ENCODE results near the gene RANGRF. TPM values are rescaled to one million over a fixed set of nuclear protein-coding genes. Genes with fewer than 3 reads are reported as not detected.
"Not testable (repeated sequence)": the region's sequence is repeated elsewhere in the genome, so short reads cannot be mapped to it uniquely, and the experiment has no call there.

RANGRF gene
- total and polyA plus RNA-seq, 3 donors from 2014 or later, result 37.5 to 163 (median 43.0) TPM

DNA sequence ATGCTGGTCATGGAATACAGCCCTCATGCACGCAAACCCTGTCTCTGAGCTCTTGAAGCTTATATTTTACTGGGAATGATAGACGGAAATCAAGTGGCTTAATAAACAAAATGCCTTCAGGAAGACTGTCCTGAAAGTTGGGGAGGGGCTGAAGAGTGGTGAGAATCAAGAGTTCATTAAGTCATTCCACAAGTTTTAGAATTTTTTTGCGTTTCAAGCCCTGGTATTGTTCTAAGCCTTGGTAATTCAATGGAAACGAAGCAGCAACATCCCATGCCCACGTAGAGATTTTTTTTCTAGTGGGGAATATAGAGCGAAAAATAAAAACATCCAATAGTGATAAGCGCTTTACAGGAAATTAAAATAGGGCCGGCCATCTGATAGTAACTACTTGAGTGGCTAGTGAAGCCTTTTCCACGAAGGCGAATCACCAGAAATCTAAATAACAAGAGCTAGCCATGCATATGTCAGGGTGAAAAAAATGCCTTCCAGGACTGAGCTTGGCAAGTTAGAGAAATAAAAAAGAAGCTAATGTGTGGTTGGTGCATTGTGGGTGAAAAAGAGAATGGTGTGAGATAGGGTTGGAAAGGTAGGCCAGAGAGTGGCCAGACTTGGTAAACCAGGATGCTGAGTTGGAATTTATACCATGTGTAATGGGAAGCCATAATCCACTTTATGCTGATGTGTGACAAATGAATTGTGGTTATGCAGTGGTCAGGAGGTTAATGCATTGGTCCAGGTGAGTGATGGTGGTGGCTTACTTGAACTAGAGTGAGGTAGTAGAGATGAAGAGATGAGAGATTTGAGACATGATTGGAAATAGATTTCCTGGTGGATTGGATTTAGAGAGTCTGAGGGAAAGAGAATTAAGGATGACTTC is 38.6 kb upstream of the RANGRF start:
- WGBS, 2 donors, result 4 to 9% methylated on average over 10 of the region's 10 CpGs
- intact Hi-C loops (cut with DNase I; ENCODE audit: low total_unique reads), result no loop called here
- H3K27me3 ChIP-seq, result no peaks in the 10 kb centered on the region

GRCh38 chr17:8251411-8251810 is 37.1 kb upstream of the RANGRF start:
- H3K4me3 ChIP-seq; H3K27me3 ChIP-seq; DNase-seq; H3K27ac ChIP-seq; H3K9me3 ChIP-seq; H3K36me3 ChIP-seq (ENCODE audit: low read depth, missing control alignments); intact Hi-C loops (cut with DNase I; ENCODE audit: low total_unique reads): not testable (repeated sequence)
- WGBS, 2 donors, result 90 to 96% methylated on average over 2 of the region's 2 CpGs
- peaks cover 11% of the 10 kb centered on the region for H3K4me1 ChIP-seq

More for the DNA sequence above, 38.6 kb upstream of the RANGRF start:
- TF ChIP-seq, protein P1, sequence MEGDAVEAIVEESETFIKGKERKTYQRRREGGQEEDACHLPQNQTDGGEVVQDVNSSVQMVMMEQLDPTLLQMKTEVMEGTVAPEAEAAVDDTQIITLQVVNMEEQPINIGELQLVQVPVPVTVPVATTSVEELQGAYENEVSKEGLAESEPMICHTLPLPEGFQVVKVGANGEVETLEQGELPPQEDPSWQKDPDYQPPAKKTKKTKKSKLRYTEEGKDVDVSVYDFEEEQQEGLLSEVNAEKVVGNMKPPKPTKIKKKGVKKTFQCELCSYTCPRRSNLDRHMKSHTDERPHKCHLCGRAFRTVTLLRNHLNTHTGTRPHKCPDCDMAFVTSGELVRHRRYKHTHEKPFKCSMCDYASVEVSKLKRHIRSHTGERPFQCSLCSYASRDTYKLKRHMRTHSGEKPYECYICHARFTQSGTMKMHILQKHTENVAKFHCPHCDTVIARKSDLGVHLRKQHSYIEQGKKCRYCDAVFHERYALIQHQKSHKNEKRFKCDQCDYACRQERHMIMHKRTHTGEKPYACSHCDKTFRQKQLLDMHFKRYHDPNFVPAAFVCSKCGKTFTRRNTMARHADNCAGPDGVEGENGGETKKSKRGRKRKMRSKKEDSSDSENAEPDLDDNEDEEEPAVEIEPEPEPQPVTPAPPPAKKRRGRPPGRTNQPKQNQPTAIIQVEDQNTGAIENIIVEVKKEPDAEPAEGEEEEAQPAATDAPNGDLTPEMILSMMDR (IDR thresholded peaks at IDR 0.05), result no peak
- TF ChIP-seq POLR2A (IDR thresholded peaks at IDR 0.05), result no peak
- H3K4me1 ChIP-seq, result peaks cover 11% of the 10 kb centered on the region
- peak overlapping the region in 1 of 2 donors; percentile 98 for H3K27ac ChIP-seq
- H3K4me3 ChIP-seq, result peak overlapping the region; percentile 78 to 95
- DNase-seq, result no peak
- H3K36me3 ChIP-seq (ENCODE audit: low read depth, missing control alignments), result no peaks in the 10 kb centered on the region
- H3K9me3 ChIP-seq, result no peaks in the 10 kb centered on the region

GRCh38 chr17:8253801-8254200 is 34.7 kb upstream of the RANGRF start:
- TF ChIP-seq, protein P1 (IDR thresholded peaks at IDR 0.05), result peak in 1 of 3 experiments; percentile 27
- TF ChIP-seq POLR2A (IDR thresholded peaks at IDR 0.05), result no peak
- H3K9me3 ChIP-seq, result no peaks in the 10 kb centered on the region
- H3K4me3 ChIP-seq, result no peak overlapping the region
- H3K27me3 ChIP-seq, result no peaks in the 10 kb centered on the region
- H3K27ac ChIP-seq, result no peak overlapping the region
- H3K36me3 ChIP-seq (ENCODE audit: low read depth, missing control alignments), result no peaks in the 10 kb centered on the region
- peak; percentile 73 for DNase-seq
- intact Hi-C loops (cut with DNase I; ENCODE audit: low total_unique reads), result no loop called here
- peaks cover 9% of the 10 kb centered on the region for H3K4me1 ChIP-seq
- WGBS, 2 donors, result 64 to 73% methylated on average over 8 of the region's 8 CpGs

DNA sequence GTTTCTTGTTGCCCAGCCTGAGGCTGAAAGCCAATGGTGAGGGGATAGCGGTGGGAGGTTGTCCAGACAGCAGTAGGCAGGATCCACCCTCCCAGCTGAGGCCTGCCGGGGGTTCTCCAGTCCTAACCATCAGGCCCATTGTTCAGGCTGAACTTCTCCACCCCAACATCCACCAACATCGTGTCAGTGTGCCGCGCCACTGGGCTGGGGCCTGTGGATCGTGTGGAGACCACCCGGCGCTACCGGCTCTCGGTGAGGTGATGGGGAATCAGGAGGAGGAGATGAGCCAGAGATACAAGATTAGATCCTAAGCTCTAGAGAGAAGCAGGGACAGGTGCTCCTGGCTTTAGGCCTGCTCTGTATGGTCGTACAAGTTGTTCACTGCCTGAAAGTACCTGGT is 33.6 kb upstream of the RANGRF start:
- no peaks in the 10 kb centered on the region for H3K9me3 ChIP-seq
- no peak for TF ChIP-seq POLR2A (IDR thresholded peaks at IDR 0.05)
- TF ChIP-seq, protein P1 (IDR thresholded peaks at IDR 0.05), result no peak
- H3K27me3 ChIP-seq, result no peaks in the 10 kb centered on the region
- no peak for DNase-seq
- H3K36me3 ChIP-seq (ENCODE audit: low read depth, missing control alignments), result no peaks in the 10 kb centered on the region
- intact Hi-C loops (cut with DNase I; ENCODE audit: low total_unique reads), result no loop called here
- H3K4me3 ChIP-seq, result no peak overlapping the region
- H3K27ac ChIP-seq, result no peak overlapping the region
- H3K4me1 ChIP-seq, result peaks cover 4% of the 10 kb centered on the region
- WGBS, 2 donors, result 97 to 100% methylated on average over 8 to 11 of the region's 11 CpGs

DNA sequence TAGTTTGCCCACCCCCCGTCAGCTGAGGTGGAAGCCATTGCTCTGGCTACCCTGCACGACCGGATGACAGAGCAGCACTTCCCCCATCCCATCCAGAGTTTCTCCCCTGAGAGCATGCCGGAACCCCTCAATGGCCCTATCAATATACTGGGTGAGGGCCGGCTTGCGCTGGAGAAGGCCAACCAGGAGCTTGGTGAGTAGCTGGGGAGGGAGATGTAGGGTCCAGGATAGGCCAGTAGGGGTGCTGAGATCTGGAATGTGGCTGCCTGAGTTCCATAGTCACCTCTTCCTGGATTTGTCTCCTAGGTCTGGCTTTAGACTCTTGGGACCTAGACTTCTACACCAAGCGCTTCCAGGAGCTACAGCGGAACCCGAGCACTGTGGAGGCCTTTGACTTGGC is 33.0 kb upstream of the RANGRF start:
- Histone ChIP-seq H3K4me3 (no peak overlapping the region), H3K4me1 (no peaks in the 10 kb centered on the region), H3K36me3 (ENCODE audit: low read depth, missing control alignments) (no peaks in the 10 kb centered on the region), H3K27ac (no peak overlapping the region), H3K27me3 (no peaks in the 10 kb centered on the region), H3K9me3 (no peaks in the 10 kb centered on the region)
- no peak for DNase-seq
- WGBS, 2 donors, result 89 to 94% methylated on average over 8 to 9 of the region's 9 CpGs
- intact Hi-C loops (cut with DNase I; ENCODE audit: low total_unique reads), result no loop called here
- TF ChIP-seq POLR2A (IDR thresholded peaks at IDR 0.05), result no peak
- TF ChIP-seq, protein P1 (IDR thresholded peaks at IDR 0.05), result no peak
